AG09309 (cell line): Measurements from ENCODE around the gene LRRC19.

ENCODE experiments used
- DNase-seq: peaks from one replicate; pipeline ENCODE4 v3.0.0-alpha.2; 2010; ENCODE audit warnings: low read depth
- H3K4me3 ChIP-seq: 2 replicates; pipeline ENCODE4 v1.5.1; 2011; ENCODE audit warnings: mild to moderate bottlenecking, low read depth, low read length, moderate library complexity; ENCODE audit not compliant: control insufficient read depth
- CTCF ChIP-seq: IDR thresholded peaks from 2 replicates; pipeline ENCODE4 v1.5.1; 2011; ENCODE audit warnings: mild to moderate bottlenecking, low read depth, low read length, inconsistent platforms; ENCODE audit not compliant: insufficient read depth, control insufficient read depth; ENCODE audit errors: missing control alignments

Gene LRRC19

GRCh38 chr9:26950521-26950920 lies 55.0 kb downstream of the LRRC19 start:
- no peak for DNase-seq
- TF ChIP-seq CTCF: no peak
- no peak overlapping the region for H3K4me3 ChIP-seq

GRCh38 chr9:26949637-26950069 lies 55.8 kb downstream of the LRRC19 start:
- no peak for TF ChIP-seq CTCF
- no peak for DNase-seq
- no peak overlapping the region for H3K4me3 ChIP-seq

GRCh38 chr9:26947736-26948135 lies 57.7 kb downstream of the LRRC19 start:
- peak overlapping the region; percentile 99 for H3K4me3 ChIP-seq
- no peak for DNase-seq
- TF ChIP-seq CTCF: no peak

GRCh38 chr9:26946753-26947727 lies 58.4 kb downstream of the LRRC19 start, which contains the start of gene PLAA:
Gene PLAA, minus strand, starts transcription at chr9:26947242. Its CDS starts 197 bp downstream, at chr9:26947045.
- TF ChIP-seq CTCF: no peak
- H3K4me3 ChIP-seq: peak within 1 kb of the TSS; percentile 99
- peak; percentile 59 for DNase-seq

- TF ChIP-seq CTCF: no peak
- H3K4me3 ChIP-seq: peak overlapping the region; percentile 99
- no peak for DNase-seq
Measured at GRCh38 chr9:26945591-26945990, 59.9 kb downstream of the LRRC19 start.
